ENCODE results near the gene PIK3R2.

Gene PIK3R2

GRCh38 chr19:18160971-18161635 is 8.1 kb downstream of the PIK3R2 start:
- Mint-ChIP-seq H3K4me1 (ENCODE audit: low read depth in 2 of 2) (peaks cover 7 to 14% of the 10 kb centered on the region in 2 donors), H3K4me3 (peak overlapping the region; percentile 42 to 59), H3K27me3 (no peaks in the 10 kb centered on the region), H3K9me3 (no peaks in the 10 kb centered on the region), H3K27ac (peak overlapping the region in 1 of 2 donors; percentile 68), H3K36me3 (ENCODE audit: insufficient read depth) (peaks cover 38% of the 10 kb centered on the region)
- DNase-seq, result peak; percentile 77 to 88 (median 84)
- ATAC-seq (replicated peaks), result peak; percentile 97

DNA sequence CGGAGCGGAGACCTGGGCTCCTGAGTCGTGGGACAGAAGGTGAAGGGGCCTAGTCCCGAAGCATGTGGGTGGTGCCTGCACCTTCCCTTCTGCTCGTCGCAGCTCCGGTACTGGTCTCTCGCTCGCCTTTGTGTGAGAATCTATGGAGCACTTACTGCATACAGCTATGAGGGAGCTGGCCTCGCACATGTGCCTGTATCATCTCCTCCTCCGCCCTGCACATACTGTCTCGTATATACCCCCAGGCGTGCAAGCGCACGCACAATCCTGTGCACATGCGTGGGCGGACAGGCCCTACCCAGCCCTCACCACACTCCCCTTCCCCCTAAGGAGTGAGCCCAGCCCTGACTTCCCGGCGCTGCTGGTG is 8.7 kb downstream of the PIK3R2 start:
- peaks cover 3 to 9% of the 10 kb centered on the region in 2 donors for H3K4me1 Mint-ChIP-seq (ENCODE audit: low read depth in 2 of 2)
- no peaks in the 10 kb centered on the region for H3K9me3 Mint-ChIP-seq
- H3K36me3 Mint-ChIP-seq (ENCODE audit: insufficient read depth), result peaks cover 42% of the 10 kb centered on the region
- peak overlapping the region in 1 of 2 donors; percentile 59 for H3K27ac Mint-ChIP-seq
- DNase-seq, result no peak
- no peak for ATAC-seq (replicated peaks)
- no peaks in the 10 kb centered on the region for H3K27me3 Mint-ChIP-seq
- peak overlapping the region; percentile 47 to 51 for H3K4me3 Mint-ChIP-seq

DNA sequence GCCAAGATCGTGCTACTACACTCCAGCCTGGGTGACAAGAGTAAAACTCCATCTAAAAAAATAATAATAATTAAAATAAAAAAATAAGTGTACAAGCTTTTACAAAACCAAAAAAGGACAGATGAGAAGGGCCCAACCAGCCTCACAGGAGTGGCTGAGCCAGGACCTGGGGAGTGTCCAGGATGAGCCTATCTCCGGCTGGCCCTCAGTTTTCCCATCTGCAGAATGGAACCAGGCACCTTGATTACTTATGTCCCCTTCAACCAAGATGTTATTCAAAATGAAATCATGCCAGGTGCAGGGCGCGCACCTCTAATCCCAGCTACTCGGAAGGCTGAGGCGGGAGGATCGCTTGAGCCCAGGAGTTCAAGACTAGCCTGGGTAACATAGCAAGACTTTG is 11.1 kb downstream of the PIK3R2 start:
- peaks cover 53% of the 10 kb centered on the region for H3K36me3 Mint-ChIP-seq (ENCODE audit: insufficient read depth)
- H3K9me3 Mint-ChIP-seq, result no peaks in the 10 kb centered on the region
- no peaks in the 10 kb centered on the region for H3K27me3 Mint-ChIP-seq
- ATAC-seq (replicated peaks), result no peak
- no peak overlapping the region for H3K27ac Mint-ChIP-seq
- peaks cover 6 to 11% of the 10 kb centered on the region in 2 donors for H3K4me1 Mint-ChIP-seq (ENCODE audit: low read depth in 2 of 2)
- no peak for DNase-seq
- H3K4me3 Mint-ChIP-seq, result no peak overlapping the region

GRCh38 chr19:18165794-18166544 is 13.0 kb downstream of the PIK3R2 start:
- ATAC-seq (replicated peaks) (no peak), DNase-seq (no peak)
- H3K4me3 Mint-ChIP-seq, result no peak overlapping the region
- H3K27me3 Mint-ChIP-seq, result no peaks in the 10 kb centered on the region
- no peak overlapping the region for H3K27ac Mint-ChIP-seq
- peaks cover 46% of the 10 kb centered on the region for H3K36me3 Mint-ChIP-seq (ENCODE audit: insufficient read depth)
- H3K4me1 Mint-ChIP-seq (ENCODE audit: low read depth in 2 of 2), result peaks cover 3 to 7% of the 10 kb centered on the region in 2 donors
- no peaks in the 10 kb centered on the region for H3K9me3 Mint-ChIP-seq

DNA sequence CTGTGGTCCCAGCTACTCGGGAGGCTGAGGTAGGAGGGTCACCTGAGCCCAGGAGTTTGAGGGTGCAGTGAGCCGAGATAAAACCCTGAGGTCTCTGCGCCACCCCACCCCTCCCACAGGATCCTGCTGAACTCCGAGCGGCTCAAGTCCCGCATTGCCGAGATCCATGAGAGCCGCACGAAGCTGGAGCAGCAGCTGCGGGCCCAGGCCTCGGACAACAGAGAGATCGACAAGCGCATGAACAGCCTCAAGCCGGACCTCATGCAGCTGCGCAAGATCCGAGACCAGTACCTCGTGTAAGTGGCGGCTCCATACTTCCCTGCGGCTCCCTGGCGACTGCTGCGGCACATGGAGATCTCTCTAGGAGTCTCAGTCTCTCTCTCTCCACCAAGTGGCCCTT is 14.0 kb downstream of the PIK3R2 start:
- Mint-ChIP-seq H3K9me3 (no peaks in the 10 kb centered on the region), H3K4me3 (no peak overlapping the region), H3K27ac (no peak overlapping the region), H3K4me1 (ENCODE audit: low read depth in 2 of 2) (peaks cover 2 to 3% of the 10 kb centered on the region in 2 donors), H3K36me3 (ENCODE audit: insufficient read depth) (peaks cover 41% of the 10 kb centered on the region), H3K27me3 (no peaks in the 10 kb centered on the region)
- no peak for ATAC-seq (replicated peaks)
- no peak for DNase-seq

DNA sequence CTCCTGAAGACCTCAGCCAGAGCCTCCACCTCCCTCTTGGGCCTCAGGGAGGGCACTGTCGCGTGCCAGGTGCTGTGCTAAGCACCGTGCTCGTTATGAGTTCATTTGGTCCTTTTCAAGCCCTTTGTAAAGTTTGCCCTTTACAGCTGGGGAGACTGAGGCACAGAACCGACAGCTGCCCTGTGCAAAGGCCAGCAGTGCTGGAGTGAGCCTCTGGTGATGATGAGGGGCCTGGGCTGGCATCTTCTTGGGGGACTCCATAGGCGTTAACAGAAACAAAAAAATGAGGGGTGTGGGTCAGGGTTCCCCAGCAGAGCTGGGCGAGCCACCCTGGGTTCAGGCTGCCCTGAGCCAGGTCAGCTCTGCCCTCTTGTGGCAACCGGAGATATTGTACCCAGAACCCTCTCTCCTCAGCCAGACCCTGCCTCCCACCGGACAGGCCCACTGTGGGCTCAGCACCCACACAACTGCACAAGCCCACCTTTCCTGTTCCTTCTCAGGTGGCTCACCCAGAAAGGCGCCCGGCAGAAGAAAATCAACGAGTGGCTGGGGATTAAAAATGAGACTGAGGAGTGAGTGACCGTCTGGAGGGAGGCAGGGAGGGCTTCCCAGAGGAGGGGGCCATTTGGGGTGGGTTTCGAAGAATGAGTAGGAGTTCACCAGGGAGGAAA is 15.1 kb downstream of the PIK3R2 start:
- H3K9me3 Mint-ChIP-seq, result no peaks in the 10 kb centered on the region
- H3K36me3 Mint-ChIP-seq (ENCODE audit: insufficient read depth), result peaks cover 38% of the 10 kb centered on the region
- no peak overlapping the region for H3K4me3 Mint-ChIP-seq
- no peak overlapping the region for H3K27ac Mint-ChIP-seq
- DNase-seq (peak; percentile 53 to 62 (median 61)), ATAC-seq (replicated peaks) (peak; percentile 86)
- H3K4me1 Mint-ChIP-seq (ENCODE audit: low read depth in 2 of 2), result peaks cover 3 to 4% of the 10 kb centered on the region in 2 donors
- no peaks in the 10 kb centered on the region for H3K27me3 Mint-ChIP-seq

GRCh38 chr19:18168673-18169381 is 15.9 kb downstream of the PIK3R2 start:
- Mint-ChIP-seq H3K27me3 (no peaks in the 10 kb centered on the region), H3K27ac (no peak overlapping the region), H3K36me3 (ENCODE audit: insufficient read depth) (peaks cover 37% of the 10 kb centered on the region), H3K4me1 (ENCODE audit: low read depth in 2 of 2) (peaks cover 6 to 8% of the 10 kb centered on the region in 2 donors), H3K4me3 (no peak overlapping the region), H3K9me3 (no peaks in the 10 kb centered on the region)
- DNase-seq (no peak), ATAC-seq (replicated peaks) (no peak)

DNA sequence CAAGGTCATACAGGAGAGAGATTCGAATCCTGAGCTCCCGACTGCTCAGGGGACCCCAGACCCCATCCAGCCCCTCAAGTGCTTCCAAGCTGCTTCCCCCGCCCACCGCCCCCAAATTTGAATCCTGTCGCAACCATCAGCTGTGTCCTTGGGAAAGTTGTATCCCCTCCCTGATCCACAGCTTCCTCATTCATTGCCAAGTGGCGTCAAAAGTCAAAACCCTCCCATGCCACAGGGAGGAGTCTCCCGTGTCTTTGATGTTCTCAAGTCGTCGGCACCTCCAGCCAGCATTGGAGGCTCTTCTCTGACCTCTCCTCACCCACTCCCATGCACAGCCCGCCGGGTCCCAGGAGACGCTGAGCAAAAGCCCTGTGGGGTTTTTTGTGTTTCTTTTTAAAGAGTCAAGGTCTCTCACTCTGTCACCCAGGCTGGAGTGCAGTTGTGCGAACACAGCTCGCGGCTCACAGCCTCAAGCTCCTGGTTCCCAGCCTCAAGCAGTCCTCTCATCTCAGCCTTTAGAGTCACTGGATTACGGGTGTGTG is 17.8 kb downstream of the PIK3R2 start:
- Mint-ChIP-seq H3K9me3 (no peaks in the 10 kb centered on the region), H3K4me1 (ENCODE audit: low read depth in 2 of 2) (peaks cover 16 to 18% of the 10 kb centered on the region in 2 donors), H3K27ac (peak overlapping the region in 1 of 2 donors; percentile 60), H3K36me3 (ENCODE audit: insufficient read depth) (peaks cover 26% of the 10 kb centered on the region), H3K27me3 (no peaks in the 10 kb centered on the region), H3K4me3 (no peak overlapping the region)
- ATAC-seq (replicated peaks) (no peak), DNase-seq (no peak)

DNA sequence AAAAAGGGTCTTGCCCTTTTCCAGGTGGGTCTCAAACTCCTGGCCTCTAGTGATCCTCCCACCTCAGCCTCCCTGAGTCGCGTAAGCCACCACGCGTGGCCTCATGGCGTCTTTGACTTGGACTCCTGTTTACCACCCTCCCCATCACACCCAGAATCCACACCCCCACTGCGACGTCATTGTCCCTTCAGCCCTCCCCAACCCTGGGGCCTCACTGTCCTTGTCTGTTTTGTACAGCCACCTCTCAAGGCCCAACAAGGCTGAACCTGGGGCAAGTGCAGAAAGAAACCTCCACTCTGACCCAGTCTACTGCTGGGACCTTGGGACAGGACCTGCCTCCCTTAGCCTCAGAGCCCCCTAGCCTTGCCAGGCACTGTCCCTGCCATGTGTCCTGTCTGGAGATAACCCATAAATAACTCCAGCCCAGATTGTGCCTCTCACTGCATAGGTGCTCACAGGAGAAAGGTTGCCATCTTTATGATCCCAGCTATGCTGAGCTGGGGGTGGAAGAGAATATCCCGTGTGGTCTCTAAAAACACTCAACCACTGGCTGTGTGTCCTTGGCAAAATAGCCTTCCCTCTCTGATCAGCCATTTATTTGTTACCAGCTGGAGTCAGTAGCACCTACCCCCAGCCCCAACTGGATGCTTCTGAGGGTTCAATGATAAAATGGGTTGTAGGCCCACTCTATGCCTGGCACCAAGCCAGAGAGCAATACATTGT is 18.8 kb downstream of the PIK3R2 start:
- Mint-ChIP-seq H3K36me3 (ENCODE audit: insufficient read depth) (peaks cover 16% of the 10 kb centered on the region), H3K27me3 (no peaks in the 10 kb centered on the region), H3K9me3 (no peaks in the 10 kb centered on the region), H3K4me1 (ENCODE audit: low read depth in 2 of 2) (peaks cover 16 to 18% of the 10 kb centered on the region in 2 donors), H3K27ac (peak overlapping the region; percentile 78 to 85), H3K4me3 (no peak overlapping the region)
- DNase-seq (no peak), ATAC-seq (replicated peaks) (no peak)

- Mint-ChIP-seq H3K36me3 (ENCODE audit: insufficient read depth) (peaks cover 12% of the 10 kb centered on the region), H3K4me1 (ENCODE audit: low read depth in 2 of 2) (peaks cover 16 to 18% of the 10 kb centered on the region in 2 donors), H3K4me3 (peak overlapping the region; percentile 58 to 92), H3K9me3 (no peaks in the 10 kb centered on the region), H3K27ac (peak overlapping the region; percentile 78 to 87), H3K27me3 (no peaks in the 10 kb centered on the region)
- no peak for DNase-seq
- no peak for ATAC-seq (replicated peaks)
Observed at GRCh38 chr19:18172331-18173053, 19.5 kb downstream of the PIK3R2 start.

DNA sequence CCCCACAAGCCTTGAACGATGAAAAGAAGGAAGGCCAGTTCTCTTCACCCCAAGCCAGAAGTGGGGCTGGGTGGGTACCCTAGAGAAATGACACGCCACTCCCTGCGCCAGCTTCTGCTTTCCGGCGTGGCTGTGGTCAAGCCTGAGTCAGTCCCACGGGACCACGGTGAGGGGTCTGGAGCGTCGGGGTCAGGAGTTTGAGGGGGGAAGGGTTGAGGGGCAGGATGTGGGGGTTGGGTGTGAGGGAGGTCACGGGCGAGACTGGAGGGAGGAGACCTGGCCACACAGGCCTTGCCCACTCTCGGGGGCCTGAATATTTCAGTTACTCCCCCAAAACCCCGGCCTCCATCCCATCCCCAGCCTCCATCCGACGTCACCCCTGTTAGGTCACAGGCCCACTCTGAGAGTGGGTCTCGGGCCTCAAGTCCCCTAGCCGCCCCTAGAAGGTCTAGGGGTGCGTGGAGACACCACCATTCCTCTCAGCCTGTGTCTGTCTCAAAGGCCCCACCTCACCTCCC is 20.1 kb downstream of the PIK3R2 start:
- no peak for DNase-seq

More for the DNA sequence above, 20.1 kb downstream of the PIK3R2 start:
- Mint-ChIP-seq H3K4me1 (ENCODE audit: low read depth in 2 of 2) (peaks cover 13 to 17% of the 10 kb centered on the region in 2 donors), H3K27ac (peak overlapping the region; percentile 84 to 87), H3K9me3 (no peaks in the 10 kb centered on the region), H3K27me3 (no peaks in the 10 kb centered on the region), H3K4me3 (peak overlapping the region; percentile 92 to 97), H3K36me3 (ENCODE audit: insufficient read depth) (peaks cover 8% of the 10 kb centered on the region)
- ATAC-seq (replicated peaks), result peak; percentile 10

Data from effector memory CD8-positive, alpha-beta T cell (primary cell).